K562 (cell line): ENCODE results near the gene COQ4. TPM values are rescaled to one million over a fixed set of nuclear protein-coding genes. Genes with fewer than 3 reads are reported as not detected.
A peak's percentile ranks its signal among the peaks of the same experiment; 100 is the strongest.

Source experiments
- FUS ChIP-seq: fragments of 200-400 bp; formaldehyde crosslinking; optimal IDR thresholded peaks from 2 replicates; pipeline ENCODE3; 2017; ENCODE audit warnings: low read depth, low read length
- GABPB2 ChIP-seq: fragments of 250-450 bp; sonication (Bioruptor Pico); conservative IDR thresholded peaks from 2 replicates; pipeline ENCODE4 v1.5.1; 2021; ENCODE audit warnings: mild to moderate bottlenecking
- GATAD2A ChIP-seq: fragments of 450-650 bp; IDR thresholded peaks from 2 replicates; pipeline ENCODE4 v1.6.1; 2017
- ILK ChIP-seq: fragments of 450-650 bp; IDR thresholded peaks from 2 replicates; pipeline ENCODE4 v1.6.1; 2016; ENCODE audit warnings: missing genetic modification characterization, low read depth, mild to moderate bottlenecking, missing compliant biosample characterization, moderate library complexity, borderline replicate concordance
- JUN ChIP-seq, 2 experiments: sonication (generic) in 1 of 2; formaldehyde crosslinking in 1 of 2; IDR thresholded peaks; 2 replicates each; pipeline versions ENCODE4 v1.6.1 to v1.8.0; 2012 to 2022; ENCODE audit warnings: borderline replicate concordance in 2 of 2, mild to moderate bottlenecking in 2 of 2, improper control_type of control experiment in 1 of 2, low read depth in 1 of 2, low read length in 1 of 2, missing genetic modification reagents in 1 of 2
- JUNB ChIP-seq: fragments of 450-650 bp; formaldehyde crosslinking; conservative IDR thresholded peaks from 2 replicates; pipeline ENCODE4 v1.4.0; 2020; ENCODE audit warnings: mild to moderate bottlenecking
- PHF21A ChIP-seq: fragments of 450-650 bp; IDR thresholded peaks from 2 replicates; pipeline ENCODE4 v1.6.1; 2017; ENCODE audit warnings: low read depth, borderline replicate concordance
- PURB ChIP-seq: sonication (generic); formaldehyde crosslinking; IDR thresholded peaks from 2 replicates; pipeline ENCODE4 v1.9.0; 2021; ENCODE audit warnings: low read depth, mild to moderate bottlenecking, missing genetic modification reagents
- RBFOX2 ChIP-seq: fragments of 200-400 bp; formaldehyde crosslinking; IDR thresholded peaks from 2 replicates; pipeline ENCODE4 v1.6.1; 2017; ENCODE audit warnings: low read depth, mild to moderate bottlenecking, low read length, moderate library complexity
- SMAD2 ChIP-seq: fragments of 150-350 bp; IDR thresholded peaks from 2 replicates; pipeline ENCODE4 v1.6.1; 2014; ENCODE audit warnings: low read depth, mild to moderate bottlenecking, low read length
- SMARCE1 ChIP-seq: fragments of 450-650 bp; IDR thresholded peaks from 2 replicates; pipeline ENCODE4 v1.7.1; 2016; ENCODE audit warnings: mild to moderate bottlenecking
- TAF1 ChIP-seq: IDR thresholded peaks from 2 replicates; pipeline ENCODE4 v1.6.1; 2011; ENCODE audit warnings: mild to moderate bottlenecking, low read length, moderate library complexity; ENCODE audit not compliant: insufficient read depth, control insufficient read depth, severe bottlenecking; ENCODE audit errors: extremely low read depth
- ZFP30 ChIP-seq: fragments of 250-450 bp; sonication (Bioruptor Pico); IDR thresholded peaks from 2 replicates; pipeline ENCODE4 v1.8.0; 2022; ENCODE audit warnings: moderate library complexity, mild to moderate bottlenecking, inconsistent platforms, borderline replicate concordance
- ZNF121 ChIP-seq: sonication (generic); formaldehyde crosslinking; conservative IDR thresholded peaks from 2 replicates; pipeline ENCODE4 v1.8.0; 2022; ENCODE audit warnings: missing genetic modification reagents
- ZNF707 ChIP-seq: fragments of 250-450 bp; sonication (Bioruptor Pico); conservative IDR thresholded peaks from 2 replicates; pipeline ENCODE4 v1.8.0; 2022; ENCODE audit warnings: inconsistent platforms, mild to moderate bottlenecking, moderate library complexity
- ZNF77 ChIP-seq: fragments of 250-450 bp; sonication (Bioruptor Pico); IDR thresholded peaks from 2 replicates; pipeline ENCODE4 v1.5.0; 2020
- polyA plus RNA-seq, 8 experiments: library from polyadenylated mRNA; depleted of rRNA in 4 of 8; stranded (reverse) in 5 of 8; unstranded in 3 of 8; fragments of >200 nt; fragmentation: Nextera tagmentation in 2 of 8; fragmentation: Illumina TruSeq in 1 of 8; extraction: Ambion mirVana in 2 of 8; extraction: Trizol in 1 of 8; gene quantifications; 2 replicates each; pipeline versions ENCODE4 v1.2.1 to v1.2.3, GENCODE V29; 2011 to 2014; ENCODE audit warnings: inconsistent platforms in 1 of 8, missing spikeins in 1 of 8
- total RNA-seq, 7 experiments: library from RNA; depleted of rRNA in 6 of 7; stranded (reverse); fragments of >200 nt in 6 of 7; fragmentation: Illumina TruSeq in 2 of 7; extraction: Trizol in 2 of 7; gene quantifications; 2 replicates each; pipeline versions ENCODE4 v1.2.1 to v1.2.3, GENCODE V29; 2011 to 2021; ENCODE audit warnings: low replicate concordance in 1 of 7
- TF ChIP-seq, protein P1 (sequence below): IDR thresholded peaks from 2 replicates; pipeline ENCODE4 v1.6.1; 2014; ENCODE audit warnings: antibody characterized with exemption
- TF ChIP-seq, protein P2 (sequence below): fragments of 250-450 bp; sonication (Bioruptor Pico); IDR thresholded peaks from 2 replicates; pipeline ENCODE4 v1.8.0; 2022; ENCODE audit warnings: moderate library complexity, mild to moderate bottlenecking, inconsistent platforms
- TF ChIP-seq, protein P3 (sequence below): sonication (generic); formaldehyde crosslinking; IDR thresholded peaks from 2 replicates; pipeline ENCODE4 v1.8.0; 2023; ENCODE audit warnings: missing genetic modification reagents, mild to moderate bottlenecking, borderline replicate concordance

COQ4 gene
- total and polyA plus RNA-seq, 9 of the 15 experiments (the other 6 are each of a cell fraction or from before 2014, with no cell fraction given): 9.1 to 135 (median 67.2) TPM

DNA sequence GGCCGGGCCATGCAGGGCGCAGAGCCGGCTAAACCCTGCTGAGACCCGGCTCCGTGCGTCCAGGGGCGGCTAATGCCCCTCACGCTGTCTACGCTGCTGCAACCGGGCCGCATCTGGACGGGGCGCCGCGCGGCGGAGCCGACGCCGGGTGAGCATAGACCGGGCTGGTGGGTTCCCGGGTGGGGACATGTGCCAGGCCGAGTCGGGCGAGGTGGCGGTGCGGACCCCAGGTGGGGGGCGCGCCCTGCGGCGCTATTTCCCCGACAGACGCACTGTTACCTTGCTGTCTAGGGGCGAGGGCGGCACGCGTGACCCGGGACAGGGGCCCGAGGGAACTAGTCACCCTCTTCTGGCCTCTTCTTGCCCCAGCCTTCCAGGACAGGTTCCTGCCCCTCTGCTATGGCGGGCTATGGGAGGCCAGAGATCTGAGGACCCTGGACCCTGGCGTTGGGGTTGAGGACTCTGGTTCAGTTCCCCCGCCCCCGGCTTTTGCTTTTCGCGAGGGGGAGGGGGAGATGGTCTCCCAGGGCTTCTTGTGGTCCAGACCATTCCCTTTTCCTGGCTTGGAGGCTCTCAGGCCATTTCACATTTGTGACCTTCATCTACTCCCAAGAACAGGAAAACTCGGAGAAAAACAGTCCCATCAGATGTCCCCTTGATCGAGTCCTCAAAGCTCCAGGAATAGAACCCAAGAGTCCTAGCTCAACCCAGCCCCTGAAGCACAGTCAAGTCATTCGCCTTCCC lies 18.2 kb downstream of the COQ4 start (continued):
- TF ChIP-seq ZFP30 (no peak), ZNF77 (CRISPR knock-in tag) (no peak), GATAD2A (peak; percentile 83; the same call in 1 of the 2 replicates), JUN (IDR thresholded peaks at IDR 0.05; ENCODE audit: borderline replicate concordance, low read depth, low read length) (no peak), JUN (CRISPR knock-in tag; IDR thresholded peaks at IDR 0.05; ENCODE audit: borderline replicate concordance) (0 out of 2 replicates have a peak, but pooled peaks have one; percentile 40), FUS (no peak), TAF1 (peak; percentile 11), SMAD2 (no peak), SMARCE1 (peak; percentile 46; the same call in 1 of the 2 replicates), PURB (no peak), JUNB (CRISPR knock-in tag) (no peak), ZNF121 (CRISPR knock-in tag) (no peak), GABPB2 (CRISPR knock-in tag) (no peak), RBFOX2 (peak; percentile 55), PHF21A (peak; percentile 88), ILK (no peak), ZNF707 (CRISPR knock-in tag) (0 out of 2 replicates have a peak, but pooled peaks have one; percentile 44)
- TF ChIP-seq, protein P1, sequence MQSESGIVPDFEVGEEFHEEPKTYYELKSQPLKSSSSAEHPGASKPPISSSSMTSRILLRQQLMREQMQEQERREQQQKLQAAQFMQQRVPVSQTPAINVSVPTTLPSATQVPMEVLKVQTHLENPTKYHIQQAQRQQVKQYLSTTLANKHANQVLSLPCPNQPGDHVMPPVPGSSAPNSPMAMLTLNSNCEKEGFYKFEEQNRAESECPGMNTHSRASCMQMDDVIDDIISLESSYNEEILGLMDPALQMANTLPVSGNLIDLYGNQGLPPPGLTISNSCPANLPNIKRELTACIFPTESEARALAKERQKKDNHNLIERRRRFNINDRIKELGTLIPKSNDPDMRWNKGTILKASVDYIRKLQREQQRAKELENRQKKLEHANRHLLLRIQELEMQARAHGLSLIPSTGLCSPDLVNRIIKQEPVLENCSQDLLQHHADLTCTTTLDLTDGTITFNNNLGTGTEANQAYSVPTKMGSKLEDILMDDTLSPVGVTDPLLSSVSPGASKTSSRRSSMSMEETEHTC: 0 out of 2 replicates have a peak, but pooled peaks have one; percentile 17
- TF ChIP-seq, protein P2, sequence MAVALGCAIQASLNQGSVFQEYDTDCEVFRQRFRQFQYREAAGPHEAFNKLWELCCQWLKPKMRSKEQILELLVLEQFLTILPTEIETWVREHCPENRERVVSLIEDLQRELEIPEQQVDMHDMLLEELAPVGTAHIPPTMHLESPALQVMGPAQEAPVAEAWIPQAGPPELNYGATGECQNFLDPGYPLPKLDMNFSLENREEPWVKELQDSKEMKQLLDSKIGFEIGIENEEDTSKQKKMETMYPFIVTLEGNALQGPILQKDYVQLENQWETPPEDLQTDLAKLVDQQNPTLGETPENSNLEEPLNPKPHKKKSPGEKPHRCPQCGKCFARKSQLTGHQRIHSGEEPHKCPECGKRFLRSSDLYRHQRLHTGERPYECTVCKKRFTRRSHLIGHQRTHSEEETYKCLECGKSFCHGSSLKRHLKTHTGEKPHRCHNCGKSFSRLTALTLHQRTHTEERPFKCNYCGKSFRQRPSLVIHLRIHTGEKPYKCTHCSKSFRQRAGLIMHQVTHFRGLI (CRISPR knock-in tag): no peak
- TF ChIP-seq, protein P3, sequence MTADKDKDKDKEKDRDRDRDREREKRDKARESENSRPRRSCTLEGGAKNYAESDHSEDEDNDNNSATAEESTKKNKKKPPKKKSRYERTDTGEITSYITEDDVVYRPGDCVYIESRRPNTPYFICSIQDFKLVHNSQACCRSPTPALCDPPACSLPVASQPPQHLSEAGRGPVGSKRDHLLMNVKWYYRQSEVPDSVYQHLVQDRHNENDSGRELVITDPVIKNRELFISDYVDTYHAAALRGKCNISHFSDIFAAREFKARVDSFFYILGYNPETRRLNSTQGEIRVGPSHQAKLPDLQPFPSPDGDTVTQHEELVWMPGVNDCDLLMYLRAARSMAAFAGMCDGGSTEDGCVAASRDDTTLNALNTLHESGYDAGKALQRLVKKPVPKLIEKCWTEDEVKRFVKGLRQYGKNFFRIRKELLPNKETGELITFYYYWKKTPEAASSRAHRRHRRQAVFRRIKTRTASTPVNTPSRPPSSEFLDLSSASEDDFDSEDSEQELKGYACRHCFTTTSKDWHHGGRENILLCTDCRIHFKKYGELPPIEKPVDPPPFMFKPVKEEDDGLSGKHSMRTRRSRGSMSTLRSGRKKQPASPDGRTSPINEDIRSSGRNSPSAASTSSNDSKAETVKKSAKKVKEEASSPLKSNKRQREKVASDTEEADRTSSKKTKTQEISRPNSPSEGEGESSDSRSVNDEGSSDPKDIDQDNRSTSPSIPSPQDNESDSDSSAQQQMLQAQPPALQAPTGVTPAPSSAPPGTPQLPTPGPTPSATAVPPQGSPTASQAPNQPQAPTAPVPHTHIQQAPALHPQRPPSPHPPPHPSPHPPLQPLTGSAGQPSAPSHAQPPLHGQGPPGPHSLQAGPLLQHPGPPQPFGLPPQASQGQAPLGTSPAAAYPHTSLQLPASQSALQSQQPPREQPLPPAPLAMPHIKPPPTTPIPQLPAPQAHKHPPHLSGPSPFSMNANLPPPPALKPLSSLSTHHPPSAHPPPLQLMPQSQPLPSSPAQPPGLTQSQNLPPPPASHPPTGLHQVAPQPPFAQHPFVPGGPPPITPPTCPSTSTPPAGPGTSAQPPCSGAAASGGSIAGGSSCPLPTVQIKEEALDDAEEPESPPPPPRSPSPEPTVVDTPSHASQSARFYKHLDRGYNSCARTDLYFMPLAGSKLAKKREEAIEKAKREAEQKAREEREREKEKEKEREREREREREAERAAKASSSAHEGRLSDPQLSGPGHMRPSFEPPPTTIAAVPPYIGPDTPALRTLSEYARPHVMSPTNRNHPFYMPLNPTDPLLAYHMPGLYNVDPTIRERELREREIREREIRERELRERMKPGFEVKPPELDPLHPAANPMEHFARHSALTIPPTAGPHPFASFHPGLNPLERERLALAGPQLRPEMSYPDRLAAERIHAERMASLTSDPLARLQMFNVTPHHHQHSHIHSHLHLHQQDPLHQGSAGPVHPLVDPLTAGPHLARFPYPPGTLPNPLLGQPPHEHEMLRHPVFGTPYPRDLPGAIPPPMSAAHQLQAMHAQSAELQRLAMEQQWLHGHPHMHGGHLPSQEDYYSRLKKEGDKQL: no peak
